Astrocyte (in vitro differentiated cells and primary cell): Measurements from ENCODE around the gene CFAP45. TPM values are rescaled to one million over a fixed set of nuclear protein-coding genes. Genes with fewer than 3 reads are reported as not detected.

Experiments
- DNase-seq: peaks from one replicate; pipeline ENCODE4 v3.0.0-alpha.2; 2010; ENCODE audit warnings: low read depth
- FAIRE-seq: peaks from 2 replicates; lab custom pipeline; 2011; peaks lifted over from hg19 to GRCh38; lab: Jason Lieb, UNC
- H2AFZ ChIP-seq: 2 replicates; pipeline ENCODE4 v1.6.0; 2012; ENCODE audit warnings: low read depth, low read length, inconsistent platforms
- H3K27ac ChIP-seq: 2 replicates; pipeline ENCODE4 v1.5.1; 2011; ENCODE audit warnings: low read depth, low read length, inconsistent platforms
- H3K27me3 ChIP-seq: 2 replicates; pipeline ENCODE4 v1.6.0; 2011; ENCODE audit warnings: low read length, inconsistent platforms; ENCODE audit not compliant: insufficient read depth
- H3K36me3 ChIP-seq: 2 replicates; pipeline ENCODE4 v1.5.1; 2011; ENCODE audit warnings: low read length, inconsistent platforms; ENCODE audit not compliant: insufficient read depth
- H3K4me1 ChIP-seq: 2 replicates; pipeline ENCODE4 v1.5.1; 2011; ENCODE audit warnings: low read length, inconsistent platforms; ENCODE audit not compliant: insufficient read depth
- H3K4me2 ChIP-seq: 2 replicates; pipeline ENCODE4 v1.6.0; 2012; ENCODE audit warnings: low read length, inconsistent platforms
- H3K4me3 ChIP-seq: 2 replicates; pipeline ENCODE4 v1.5.1; 2011; ENCODE audit warnings: low read depth, mild to moderate bottlenecking, low read length, inconsistent platforms; ENCODE audit not compliant: insufficient read depth
- H3K79me2 ChIP-seq: 2 replicates; pipeline ENCODE4 v1.6.0; 2012; ENCODE audit warnings: mild to moderate bottlenecking, low read length, inconsistent platforms; ENCODE audit not compliant: insufficient read depth
- H3K9ac ChIP-seq: 2 replicates; pipeline ENCODE4 v1.6.0; 2012; ENCODE audit warnings: mild to moderate bottlenecking, low read length, inconsistent platforms
- H3K9me3 ChIP-seq: 2 replicates; pipeline ENCODE4 v1.5.1; 2012; ENCODE audit warnings: low read depth, mild to moderate bottlenecking, low read length, inconsistent platforms; ENCODE audit not compliant: insufficient read depth
- H4K20me1 ChIP-seq: 2 replicates; pipeline ENCODE4 v1.6.0; 2012; ENCODE audit warnings: low read length, inconsistent platforms; ENCODE audit not compliant: insufficient read depth
- H3K27ac Mint-ChIP-seq: one replicate; pipeline ENCODE4 v1.8.0; 2021; ENCODE audit warnings: mild to moderate bottlenecking, mixed read lengths; ENCODE audit not compliant: unreplicated experiment
- H3K27me3 Mint-ChIP-seq: one replicate; pipeline ENCODE4 v1.8.0; 2021; ENCODE audit warnings: low read depth, mixed read lengths; ENCODE audit not compliant: unreplicated experiment
- H3K36me3 Mint-ChIP-seq: one replicate; pipeline ENCODE4 v1.8.0; 2021; ENCODE audit warnings: low read depth, mixed read lengths; ENCODE audit not compliant: unreplicated experiment
- H3K4me1 Mint-ChIP-seq: one replicate; pipeline ENCODE4 v1.8.0; 2021; ENCODE audit warnings: low read depth, mixed read lengths; ENCODE audit not compliant: unreplicated experiment
- H3K4me3 Mint-ChIP-seq: one replicate; pipeline ENCODE4 v1.8.0; 2021; ENCODE audit warnings: mild to moderate bottlenecking, moderate library complexity, mixed read lengths; ENCODE audit not compliant: unreplicated experiment
- H3K9me3 Mint-ChIP-seq: one replicate; pipeline ENCODE4 v1.8.0; 2021; ENCODE audit warnings: mild to moderate bottlenecking, mixed read lengths; ENCODE audit not compliant: unreplicated experiment
- EZH2 ChIP-seq: IDR thresholded peaks from 2 replicates; pipeline ENCODE4 v1.6.1; 2012; ENCODE audit warnings: mild to moderate bottlenecking, low read length, inconsistent platforms; ENCODE audit not compliant: insufficient read depth
- total RNA-seq: library from RNA; stranded (reverse); gene quantifications from 2 replicates; pipeline ENCODE4 v1.2.1, GENCODE V29; 2021
- TF ChIP-seq, protein P1 (sequence below): IDR thresholded peaks from 2 replicates; pipeline ENCODE4 v1.5.1; 2011; ENCODE audit warnings: low read depth, mild to moderate bottlenecking, inconsistent platforms, low read length, moderate library complexity; ENCODE audit not compliant: insufficient read depth

The CFAP45 gene
- total RNA-seq, 1 donor from 2014 or later = 3.2 TPM

DNA sequence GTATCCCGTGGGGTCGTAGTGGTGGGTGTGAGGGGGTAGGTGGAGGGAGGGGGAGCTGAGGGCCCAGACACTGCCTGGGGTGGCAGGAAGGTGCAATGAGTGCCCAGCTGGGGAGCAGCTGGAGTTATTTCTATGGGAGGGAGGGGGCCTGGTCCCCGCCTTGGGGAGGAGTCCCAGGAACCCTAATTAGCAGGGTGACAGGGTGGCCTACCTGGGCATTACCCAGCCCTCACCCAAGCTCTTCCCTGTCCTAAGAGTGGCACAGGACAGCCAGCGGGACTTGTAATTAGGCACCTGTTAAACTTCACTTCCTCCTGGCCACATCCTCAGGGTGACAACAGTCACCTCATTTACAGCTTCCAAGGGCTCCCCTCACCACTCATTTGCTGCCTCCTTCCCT, 37.4 kb downstream of the CFAP45 start, which contains the start of gene VSIG8:
Gene VSIG8 (minus strand): TSS at position 101 of the 400 bp plus-strand sequence. CDS start 136 bp downstream, outside the sequence.
- Histone ChIP-seq H3K79me2 (no peaks in the 10 kb centered on the region), H3K9me3 (no peaks in the 10 kb centered on the region), H3K36me3 (no peaks in the 10 kb centered on the region), H3K4me1 (no peaks in the 10 kb centered on the region), H3K27me3 (no peaks in the 10 kb centered on the region), H2AFZ (no peak within 1 kb of the TSS), H4K20me1 (no peaks in the 10 kb centered on the region), H3K4me3 (no peak within 1 kb of the TSS), H3K27ac (no peak within 1 kb of the TSS), H3K9ac (no peak within 1 kb of the TSS), H3K4me2 (no peak within 1 kb of the TSS)
- peaks cover 32% of the 10 kb centered on the region for H3K27me3 Mint-ChIP-seq
- no peak within 1 kb of the TSS for H3K4me3 Mint-ChIP-seq
- FAIRE-seq (no peak), DNase-seq (no peak)
- H3K36me3 Mint-ChIP-seq = no peaks in the 10 kb centered on the region
- peaks cover 27% of the 10 kb centered on the region for H3K4me1 Mint-ChIP-seq
- peaks cover 2% of the 10 kb centered on the region for H3K9me3 Mint-ChIP-seq
- no peak within 1 kb of the TSS for H3K27ac Mint-ChIP-seq
- no peak for TF ChIP-seq EZH2
- TF ChIP-seq, protein P1, sequence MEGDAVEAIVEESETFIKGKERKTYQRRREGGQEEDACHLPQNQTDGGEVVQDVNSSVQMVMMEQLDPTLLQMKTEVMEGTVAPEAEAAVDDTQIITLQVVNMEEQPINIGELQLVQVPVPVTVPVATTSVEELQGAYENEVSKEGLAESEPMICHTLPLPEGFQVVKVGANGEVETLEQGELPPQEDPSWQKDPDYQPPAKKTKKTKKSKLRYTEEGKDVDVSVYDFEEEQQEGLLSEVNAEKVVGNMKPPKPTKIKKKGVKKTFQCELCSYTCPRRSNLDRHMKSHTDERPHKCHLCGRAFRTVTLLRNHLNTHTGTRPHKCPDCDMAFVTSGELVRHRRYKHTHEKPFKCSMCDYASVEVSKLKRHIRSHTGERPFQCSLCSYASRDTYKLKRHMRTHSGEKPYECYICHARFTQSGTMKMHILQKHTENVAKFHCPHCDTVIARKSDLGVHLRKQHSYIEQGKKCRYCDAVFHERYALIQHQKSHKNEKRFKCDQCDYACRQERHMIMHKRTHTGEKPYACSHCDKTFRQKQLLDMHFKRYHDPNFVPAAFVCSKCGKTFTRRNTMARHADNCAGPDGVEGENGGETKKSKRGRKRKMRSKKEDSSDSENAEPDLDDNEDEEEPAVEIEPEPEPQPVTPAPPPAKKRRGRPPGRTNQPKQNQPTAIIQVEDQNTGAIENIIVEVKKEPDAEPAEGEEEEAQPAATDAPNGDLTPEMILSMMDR = no peak

DNA sequence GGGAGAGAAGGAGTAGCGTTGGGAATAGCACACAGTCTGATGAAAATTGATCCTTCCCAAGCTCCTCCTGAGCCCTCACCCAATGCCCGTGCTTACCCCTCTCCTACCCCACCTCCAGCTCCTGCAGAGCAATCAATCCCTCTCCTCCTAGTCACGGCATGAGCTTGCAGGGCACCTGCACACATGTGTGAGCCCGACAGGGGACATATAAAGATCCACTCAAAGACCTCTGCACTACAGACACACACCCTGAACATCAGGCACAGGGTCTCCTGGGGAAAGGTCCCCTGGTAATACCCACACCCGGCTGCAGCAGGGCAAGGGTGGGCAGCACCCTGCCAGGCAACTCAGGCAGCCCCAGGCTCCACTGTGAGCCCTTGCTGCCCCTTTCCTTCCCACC, 37.9 kb downstream of the CFAP45 start:
- no peaks in the 10 kb centered on the region for H3K36me3 Mint-ChIP-seq
- Histone ChIP-seq H3K4me1 (no peaks in the 10 kb centered on the region), H3K79me2 (no peaks in the 10 kb centered on the region), H3K27me3 (no peaks in the 10 kb centered on the region), H3K4me2 (no peak overlapping the region), H3K9me3 (no peaks in the 10 kb centered on the region), H4K20me1 (no peaks in the 10 kb centered on the region), H3K4me3 (no peak overlapping the region), H2AFZ (no peak overlapping the region), H3K27ac (no peak overlapping the region), H3K36me3 (no peaks in the 10 kb centered on the region), H3K9ac (no peak overlapping the region)
- peaks cover 32% of the 10 kb centered on the region for H3K27me3 Mint-ChIP-seq
- peaks cover 22% of the 10 kb centered on the region for H3K4me1 Mint-ChIP-seq
- no peak for FAIRE-seq
- H3K9me3 Mint-ChIP-seq = peaks cover 2% of the 10 kb centered on the region
- TF ChIP-seq EZH2 = no peak
- TF ChIP-seq, protein P1 = no peak
- no peak overlapping the region for H3K4me3 Mint-ChIP-seq
- no peak for DNase-seq
- H3K27ac Mint-ChIP-seq = no peak overlapping the region

DNA sequence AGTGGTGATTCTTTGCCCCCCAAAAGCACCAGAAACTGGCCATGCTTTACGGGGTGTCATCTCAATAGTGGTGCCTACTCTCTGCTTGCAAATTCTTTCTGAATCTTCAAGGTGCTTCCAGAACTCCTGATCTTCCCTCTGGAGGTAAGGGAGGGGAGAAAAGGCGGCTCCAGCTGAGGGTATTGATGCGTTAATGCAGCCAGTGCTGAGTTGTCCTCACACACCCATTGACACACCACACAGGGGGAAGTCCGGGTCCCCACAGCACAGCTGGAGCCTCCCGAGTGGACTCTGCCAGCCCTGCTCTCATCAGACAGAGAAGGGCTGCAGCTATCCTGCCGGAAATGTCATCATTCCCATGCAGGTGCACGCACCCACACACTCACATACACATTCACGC, 38.7 kb downstream of the CFAP45 start:
- H3K9ac ChIP-seq = no peak overlapping the region
- no peak overlapping the region for H3K4me3 Mint-ChIP-seq

More for the DNA sequence above, 38.7 kb downstream of the CFAP45 start:
- FAIRE-seq = no peak
- Mint-ChIP-seq H3K27me3 (peaks cover 35% of the 10 kb centered on the region), H3K9me3 (no peaks in the 10 kb centered on the region), H3K27ac (no peak overlapping the region), H3K36me3 (no peaks in the 10 kb centered on the region), H3K4me1 (peaks cover 14% of the 10 kb centered on the region)
- Histone ChIP-seq H3K27ac (no peak overlapping the region), H3K27me3 (no peaks in the 10 kb centered on the region), H3K36me3 (no peaks in the 10 kb centered on the region), H3K79me2 (no peaks in the 10 kb centered on the region), H2AFZ (no peak overlapping the region), H3K4me1 (peaks cover 7% of the 10 kb centered on the region), H3K4me2 (no peak overlapping the region), H3K9me3 (no peaks in the 10 kb centered on the region), H3K4me3 (no peak overlapping the region), H4K20me1 (no peaks in the 10 kb centered on the region)
- no peak for TF ChIP-seq EZH2
- TF ChIP-seq, protein P1 = no peak
- DNase-seq = no peak
